Stimulated activated CD8-positive, alpha-beta memory T cell treated with anti-CD3 and anti-CD28 coated beads, Interleukin-7, amount 100 ng/mL, for 48 hours (primary cell): ENCODE results near the gene PTPN6.

Source experiments
- DNase-seq, 2 donors: peaks; one replicate each; pipeline ENCODE4 v3.0.0-alpha.2; 2020; ENCODE audit warnings: low read depth in 1 of 2; ENCODE audit errors: extremely low read depth in 1 of 2

PTPN6 gene

GRCh38 chr12:6965026-6965661, 14.0 kb downstream of the PTPN6 start:
- DNase-seq: peak in 1 of 2 donors; percentile 73

GRCh38 chr12:6965714-6966113, 14.6 kb downstream of the PTPN6 start:
- no peak for DNase-seq

GRCh38 chr12:6966351-6966750, 15.2 kb downstream of the PTPN6 start:
- DNase-seq: no peak

- no peak for DNase-seq
Measured at GRCh38 chr12:6967651-6968100, 16.5 kb downstream of the PTPN6 start.

GRCh38 chr12:6968426-6968825, 17.3 kb downstream of the PTPN6 start:
- DNase-seq: no peak

GRCh38 chr12:6970096-6970527, 19.0 kb downstream of the PTPN6 start:
- DNase-seq: no peak

GRCh38 chr12:6974180-6974579, 23.0 kb downstream of the PTPN6 start:
- no peak for DNase-seq

GRCh38 chr12:6975297-6976032, 24.3 kb downstream of the PTPN6 start:
- DNase-seq: no peak

- DNase-seq: no peak
Measured at GRCh38 chr12:6977653-6978052, 26.5 kb downstream of the PTPN6 start.

- no peak for DNase-seq
Measured at GRCh38 chr12:6978188-6978587, 27.0 kb downstream of the PTPN6 start.

- DNase-seq: no peak
Measured at GRCh38 chr12:6978611-6979011, 27.5 kb downstream of the PTPN6 start.

GRCh38 chr12:6979021-6979420, 27.9 kb downstream of the PTPN6 start:
- no peak for DNase-seq

GRCh38 chr12:6979453-6979852, 28.3 kb downstream of the PTPN6 start:
- no peak for DNase-seq

- no peak for DNase-seq
Measured at GRCh38 chr12:6980075-6980474, 28.9 kb downstream of the PTPN6 start.

GRCh38 chr12:6980740-6981139, 29.6 kb downstream of the PTPN6 start:
- no peak for DNase-seq

GRCh38 chr12:6981152-6982052, 30.2 kb downstream of the PTPN6 start:
- no peak for DNase-seq

- no peak for DNase-seq
Measured at GRCh38 chr12:6982532-6982931, 31.4 kb downstream of the PTPN6 start.

- no peak for DNase-seq
Measured at GRCh38 chr12:6987956-6988553, 36.9 kb downstream of the PTPN6 start.

GRCh38 chr12:6996040-6996441, 44.9 kb downstream of the PTPN6 start:
- no peak for DNase-seq

GRCh38 chr12:6998715-6999451, 47.7 kb downstream of the PTPN6 start:
- no peak for DNase-seq
